GM12864 (cell line): ENCODE data around the gene MVB12B.

Source experiments
- DNase-seq: peaks from one replicate; pipeline ENCODE4 v3.0.0-alpha.2; 2011; ENCODE audit warnings: low read depth
- H3K4me3 ChIP-seq: 2 replicates; pipeline ENCODE4 v1.5.1; 2011; ENCODE audit warnings: mild to moderate bottlenecking, low read depth, low read length, control low read depth
- CTCF ChIP-seq: IDR thresholded peaks from 2 replicates; pipeline ENCODE4 v1.5.1; 2011; ENCODE audit warnings: low read depth, mild to moderate bottlenecking, moderate library complexity, low read length, control low read depth, inconsistent platforms; ENCODE audit errors: missing control alignments

Gene MVB12B

DNA sequence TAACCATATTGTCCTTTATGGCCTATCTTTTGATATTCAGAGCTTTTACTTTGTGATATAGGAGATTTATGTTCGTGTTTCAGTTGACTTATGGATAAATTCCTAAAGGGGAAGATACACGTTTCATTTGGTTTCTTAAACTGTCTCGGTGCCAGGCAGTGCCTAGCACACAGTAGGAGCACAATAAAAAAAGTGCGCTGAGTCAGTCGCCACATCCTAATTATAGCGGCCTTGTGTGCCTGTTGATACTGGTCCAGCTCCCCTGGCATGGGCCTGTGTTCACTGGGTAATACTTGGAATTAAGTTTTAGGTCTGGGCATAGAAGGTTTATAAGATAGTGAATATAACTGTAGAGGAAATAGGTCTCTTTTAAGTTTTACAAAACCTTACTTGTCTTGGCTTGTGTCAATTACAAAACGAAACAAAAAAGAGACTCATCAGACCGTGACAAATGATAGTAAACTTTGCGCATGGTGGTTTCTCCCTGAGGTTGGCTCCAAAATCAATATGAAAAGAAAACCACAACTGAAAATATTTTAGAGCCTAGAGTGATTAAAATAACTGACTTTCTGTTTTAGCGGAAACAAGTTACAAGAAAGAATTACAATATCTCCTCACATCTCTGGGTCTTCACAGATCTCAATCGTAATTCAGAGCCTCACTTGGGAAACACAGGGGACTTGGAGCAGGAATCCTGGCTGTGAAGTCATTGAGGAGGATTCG lies 84.8 kb downstream of the MVB12B start:
- peak; percentile 70 for DNase-seq
- H3K4me3 ChIP-seq: no peak overlapping the region
- no peak for TF ChIP-seq CTCF

DNA sequence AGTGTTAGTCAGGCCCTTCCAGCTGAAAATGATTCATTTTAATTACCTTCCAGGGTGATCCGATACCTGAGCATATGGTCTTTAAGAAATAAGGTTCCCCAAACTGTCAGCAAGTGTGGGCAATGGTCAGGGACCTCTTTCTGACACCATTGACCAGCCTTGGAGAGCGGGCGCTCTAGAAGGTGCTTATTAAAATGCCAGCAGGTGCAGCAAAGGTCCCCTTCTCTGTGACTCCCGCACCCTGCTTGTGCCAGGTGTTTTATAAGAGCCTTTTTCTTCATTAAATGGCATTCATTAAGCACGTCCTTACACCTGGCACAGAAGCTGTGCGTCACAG lies 85.3 kb downstream of the MVB12B start:
- H3K4me3 ChIP-seq: no peak overlapping the region
- no peak for DNase-seq

GRCh38 chr9:126412905-126413304 lies 86.3 kb downstream of the MVB12B start:
- H3K4me3 ChIP-seq: no peak overlapping the region
- DNase-seq: no peak
- TF ChIP-seq CTCF: no peak

More for the DNA sequence above, 85.3 kb downstream of the MVB12B start:
- no peak for TF ChIP-seq CTCF

DNA sequence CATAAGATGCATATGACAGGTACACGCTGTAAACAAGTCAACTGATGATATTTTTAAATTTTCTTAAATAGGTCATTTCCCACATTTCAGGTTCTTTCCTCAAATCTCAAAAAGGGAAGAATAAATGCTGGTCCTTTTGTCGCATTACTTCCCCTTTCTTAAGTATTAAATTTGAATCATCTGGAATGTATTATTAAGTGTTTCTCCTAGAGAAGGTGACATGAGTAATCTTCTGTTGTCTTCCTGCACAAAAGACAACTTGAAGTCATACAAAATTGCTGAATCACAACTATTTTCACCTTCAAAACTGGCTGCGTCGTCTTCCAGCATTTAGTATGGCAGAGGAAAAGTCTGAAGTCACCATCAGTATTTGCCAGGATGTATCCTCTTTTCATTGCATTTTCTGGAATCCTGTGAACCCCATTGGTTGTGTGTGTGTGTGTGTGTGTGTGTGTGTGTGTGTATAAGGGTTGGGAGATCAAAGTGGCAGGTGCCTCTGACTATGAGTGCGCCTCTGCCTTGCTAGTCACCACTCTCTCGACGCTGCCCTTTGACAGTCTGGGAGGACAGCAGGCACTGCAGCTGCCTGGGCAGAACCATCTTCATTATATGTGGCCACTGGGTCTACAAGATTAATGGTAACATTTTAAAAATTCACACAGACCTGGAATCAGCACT lies 86.9 kb downstream of the MVB12B start:
- DNase-seq: no peak
- no peak overlapping the region for H3K4me3 ChIP-seq
- no peak for TF ChIP-seq CTCF

DNA sequence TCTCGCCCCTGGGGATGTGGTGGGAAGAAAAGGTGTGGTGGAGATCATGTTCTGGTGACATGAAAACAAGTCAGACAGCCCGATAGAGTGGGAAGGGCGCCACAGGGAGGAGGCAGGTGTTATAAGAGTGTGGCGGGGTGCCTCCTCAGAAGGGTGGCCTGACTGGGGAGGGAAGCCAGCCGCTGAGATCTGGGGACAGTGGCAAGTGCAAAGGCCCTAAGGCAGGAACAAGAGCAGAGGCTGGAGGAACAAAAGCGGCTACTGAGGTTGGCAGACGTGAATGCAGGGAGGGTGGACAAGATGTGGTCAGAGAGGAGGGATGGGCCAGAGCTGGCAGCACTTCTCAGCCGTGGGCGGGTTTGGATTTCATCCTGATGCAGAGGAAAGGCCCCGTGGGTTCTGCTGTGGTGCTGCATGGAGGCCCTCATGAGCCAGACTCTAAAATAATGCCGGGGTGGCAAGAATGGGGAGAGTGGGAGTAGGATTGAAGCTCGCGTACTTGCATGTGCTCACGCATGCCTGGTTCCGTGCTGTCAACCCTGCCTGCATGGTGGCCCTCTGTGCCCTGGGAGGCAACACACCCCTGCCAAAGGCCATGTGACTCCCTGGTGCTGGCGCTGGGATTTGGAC lies 89.2 kb downstream of the MVB12B start:
- TF ChIP-seq CTCF: no peak
- no peak overlapping the region for H3K4me3 ChIP-seq
- DNase-seq: no peak

- DNase-seq: no peak
- no peak overlapping the region for H3K4me3 ChIP-seq
- TF ChIP-seq CTCF: no peak
These were observed 90.4 kb downstream of the MVB12B start for GRCh38 chr9:126417043-126417442.
